Measurements from ENCODE around the gene ARL6IP4.

DNA sequence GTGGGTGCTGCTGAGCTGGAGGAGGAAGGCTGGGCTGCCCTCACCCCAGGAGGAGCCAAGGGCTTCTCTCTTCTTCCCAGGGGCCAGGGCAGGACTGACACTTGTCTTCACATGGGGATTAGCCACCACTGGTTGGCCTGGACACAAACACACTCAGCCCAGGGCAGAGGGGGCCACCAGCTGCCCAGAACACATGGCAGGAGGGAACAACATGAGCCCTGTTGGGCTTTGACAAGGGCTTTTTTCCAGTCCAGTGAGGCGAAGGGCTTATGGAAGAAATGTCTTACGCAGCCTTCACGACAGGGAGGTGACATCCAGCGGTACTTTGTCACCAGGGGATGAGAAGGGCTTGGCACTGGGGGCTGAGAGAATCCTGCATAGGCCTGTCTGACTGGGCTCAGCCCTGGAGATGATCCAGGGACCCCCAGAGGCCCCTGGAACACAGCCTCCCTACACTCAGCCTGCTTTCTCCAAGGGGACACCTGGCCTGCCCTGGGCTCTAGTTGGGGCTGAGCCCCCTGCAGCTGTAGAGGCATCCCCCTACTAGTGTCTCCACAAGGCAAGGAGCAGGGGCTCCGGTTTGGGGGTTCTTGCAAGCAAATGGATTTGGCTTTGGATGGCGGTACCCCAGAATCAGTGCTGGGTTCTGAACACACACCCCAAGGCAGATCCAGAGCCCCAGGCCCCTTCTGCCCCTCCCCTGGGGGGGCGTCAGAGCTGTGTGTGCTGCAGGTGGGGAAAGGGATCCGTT is 18.9 kb downstream of the ARL6IP4 start:
- TF ChIP-seq POLR2AphosphoS5 (IDR thresholded peaks at IDR 0.05; ENCODE audit: low read depth, low read length), result no peak
- TF ChIP-seq POLR2A (IDR thresholded peaks at IDR 0.05; ENCODE audit: low read depth, low read length), result no peak
- TF ChIP-seq SPI1 (IDR thresholded peaks at IDR 0.05; ENCODE audit: low read depth, low read length), result no peak
- no peak for TF ChIP-seq TAF1 (IDR thresholded peaks at IDR 0.05; ENCODE audit: low read depth, low read length)
- no peak for TF ChIP-seq PAX5 (IDR thresholded peaks at IDR 0.05; ENCODE audit: insufficient read depth, low read length, severe bottlenecking)

All from GM12891 (cell line).